SH-SY5Y (cell line): ENCODE measurements around the gene UBR7.

Source experiments
- GATA2 ChIP-seq: IDR thresholded peaks from 2 replicates; pipeline ENCODE4 v1.6.1; 2011; ENCODE audit warnings: mild to moderate bottlenecking, low read depth, low read length
- GATA3 ChIP-seq: IDR thresholded peaks from 2 replicates; pipeline ENCODE4 v1.6.1; 2011; ENCODE audit warnings: low read depth, mild to moderate bottlenecking, low read length, moderate library complexity

DNA sequence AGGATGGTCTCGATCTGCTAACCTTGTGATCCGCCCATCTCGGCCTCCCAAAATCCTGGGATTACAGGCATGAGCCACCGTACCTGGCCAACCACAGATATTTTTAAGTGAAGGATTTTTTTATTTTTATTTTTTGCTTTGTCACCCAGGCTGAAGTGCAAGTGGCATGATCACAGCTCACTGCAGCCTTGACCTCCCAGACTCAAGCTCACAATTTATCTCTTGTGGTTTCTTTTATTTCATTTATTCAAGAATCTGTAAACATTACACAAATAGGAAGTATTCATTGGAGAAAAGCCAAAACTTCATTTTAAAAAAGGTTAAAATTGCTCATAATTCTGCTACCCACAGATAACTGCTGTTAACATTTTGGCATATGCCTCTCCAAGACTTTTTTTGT is 35.7 kb upstream of the UBR7 start:
- TF ChIP-seq GATA2 = no peak
- TF ChIP-seq GATA3 = no peak
